Neural crest cell (in vitro differentiated cells): ENCODE data around the gene ELP5. TPM values are rescaled to one million over a fixed set of nuclear protein-coding genes. Genes with fewer than 3 reads are reported as not detected.

Experiments used
- DNase-seq: peaks from one replicate; pipeline ENCODE4 v3.0.0; 2021; ENCODE audit warnings: low read depth, mixed read lengths, low spot score
- H3K27ac Mint-ChIP-seq: one replicate; pipeline ENCODE4 v1.8.0; 2021; ENCODE audit warnings: mild to moderate bottlenecking, mixed read lengths; ENCODE audit not compliant: unreplicated experiment
- H3K27me3 Mint-ChIP-seq: 2 replicates; pipeline ENCODE4 v1.8.0; 2021; ENCODE audit warnings: low read depth, mild to moderate bottlenecking, mixed read lengths
- H3K36me3 Mint-ChIP-seq: 2 replicates; pipeline ENCODE4 v1.8.0; 2021; ENCODE audit warnings: low read depth, mild to moderate bottlenecking, mixed read lengths
- H3K4me1 Mint-ChIP-seq: 2 replicates; pipeline ENCODE4 v1.8.0; 2021; ENCODE audit warnings: mixed read lengths
- H3K4me3 Mint-ChIP-seq: one replicate; pipeline ENCODE4 v1.8.0; 2021; ENCODE audit warnings: mild to moderate bottlenecking, mixed read lengths
- H3K9me3 Mint-ChIP-seq: 2 replicates; pipeline ENCODE4 v1.8.0; 2021; ENCODE audit warnings: mixed read lengths
- CTCF ChIP-seq: fragments of 200-600 bp; sonication (generic); conservative IDR thresholded peaks from 2 replicates; pipeline ENCODE4 v1.5.0; 2021; ENCODE audit warnings: antibody characterized with exemption, mild to moderate bottlenecking
- total RNA-seq: library from RNA; stranded (reverse); gene quantifications from 2 replicates; pipeline ENCODE4 v1.2.1, GENCODE V29; 2021

Gene ELP5
- total RNA-seq, 1 donor from 2014 or later = 77.4 TPM

DNA sequence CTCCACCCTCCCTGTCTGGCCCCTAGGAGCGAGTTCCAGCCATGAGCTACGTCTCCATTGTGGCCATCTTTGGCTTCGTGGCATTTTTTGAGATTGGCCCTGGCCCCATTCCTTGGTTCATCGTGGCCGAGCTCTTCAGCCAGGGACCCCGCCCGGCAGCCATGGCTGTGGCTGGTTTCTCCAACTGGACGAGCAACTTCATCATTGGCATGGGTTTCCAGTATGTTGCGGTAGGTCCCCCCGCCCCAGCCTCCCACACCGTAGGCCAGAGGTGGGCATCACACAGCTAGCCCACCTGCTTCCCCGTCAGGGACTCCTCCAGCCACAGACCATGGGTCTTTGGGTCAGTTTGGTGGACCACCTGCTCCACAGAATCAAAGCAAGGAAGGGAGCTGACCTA, 33.7 kb downstream of the ELP5 start:
- H3K4me1 Mint-ChIP-seq = peaks cover 13% of the 10 kb centered on the region
- H3K9me3 Mint-ChIP-seq = no peaks in the 10 kb centered on the region
- DNase-seq = no peak
- no peak overlapping the region for H3K4me3 Mint-ChIP-seq
- TF ChIP-seq CTCF = no peak
- H3K36me3 Mint-ChIP-seq = no peaks in the 10 kb centered on the region
- H3K27me3 Mint-ChIP-seq = peaks cover 20% of the 10 kb centered on the region
- no peak overlapping the region for H3K27ac Mint-ChIP-seq

GRCh38 chr17:7289256-7290032, 37.4 kb downstream of the ELP5 start:
- no peak for DNase-seq
- peaks cover 42% of the 10 kb centered on the region for H3K27me3 Mint-ChIP-seq
- peaks cover 10% of the 10 kb centered on the region for H3K4me1 Mint-ChIP-seq
- H3K9me3 Mint-ChIP-seq = no peaks in the 10 kb centered on the region
- no peak overlapping the region for H3K27ac Mint-ChIP-seq
- H3K36me3 Mint-ChIP-seq = no peaks in the 10 kb centered on the region
- TF ChIP-seq CTCF = no peak
- no peak overlapping the region for H3K4me3 Mint-ChIP-seq

DNA sequence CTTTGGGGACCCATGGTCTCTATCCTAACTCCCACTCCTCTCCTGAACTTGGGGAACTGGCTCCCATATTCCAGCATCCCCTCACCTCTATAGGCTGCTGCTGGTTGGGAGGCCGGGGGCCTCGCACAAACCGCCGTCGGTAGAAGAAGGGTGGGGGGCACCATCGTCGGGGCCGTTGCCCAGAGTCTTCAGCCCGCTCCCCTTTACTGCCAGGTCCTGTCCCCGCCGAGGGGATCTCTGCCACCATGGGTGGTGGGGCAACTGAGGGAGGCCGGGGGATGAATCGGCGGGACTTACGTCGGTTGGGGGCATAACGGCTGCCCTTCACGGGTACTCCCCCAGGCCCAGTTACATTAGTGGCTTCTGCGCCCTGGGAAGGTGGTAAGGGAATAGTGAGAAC, 38.2 kb downstream of the ELP5 start:
- H3K27me3 Mint-ChIP-seq = peaks cover 47% of the 10 kb centered on the region
- H3K4me3 Mint-ChIP-seq = no peak overlapping the region

GRCh38 chr17:7290685-7291084, 38.7 kb downstream of the ELP5 start:
- Mint-ChIP-seq H3K27ac (no peak overlapping the region), H3K9me3 (no peaks in the 10 kb centered on the region), H3K27me3 (peaks cover 52% of the 10 kb centered on the region), H3K4me1 (peaks cover 16% of the 10 kb centered on the region), H3K36me3 (no peaks in the 10 kb centered on the region), H3K4me3 (no peak overlapping the region)
- DNase-seq = no peak
- no peak for TF ChIP-seq CTCF

More for the DNA sequence above, 38.2 kb downstream of the ELP5 start:
- TF ChIP-seq CTCF = no peak
- H3K27ac Mint-ChIP-seq = no peak overlapping the region
- no peaks in the 10 kb centered on the region for H3K9me3 Mint-ChIP-seq
- no peak for DNase-seq
- peaks cover 13% of the 10 kb centered on the region for H3K4me1 Mint-ChIP-seq
- no peaks in the 10 kb centered on the region for H3K36me3 Mint-ChIP-seq

- H3K4me3 Mint-ChIP-seq = no peak overlapping the region
- no peak for DNase-seq
- H3K36me3 Mint-ChIP-seq = no peaks in the 10 kb centered on the region
- TF ChIP-seq CTCF = no peak
- no peaks in the 10 kb centered on the region for H3K9me3 Mint-ChIP-seq
- H3K27ac Mint-ChIP-seq = no peak overlapping the region
- peaks cover 67% of the 10 kb centered on the region for H3K27me3 Mint-ChIP-seq
- peaks cover 21% of the 10 kb centered on the region for H3K4me1 Mint-ChIP-seq
Observed at GRCh38 chr17:7292194-7292593, 40.2 kb downstream of the ELP5 start.
